Measurements from ENCODE around the gene CADM4. TPM values are rescaled to one million over a fixed set of nuclear protein-coding genes. Genes with fewer than 3 reads are reported as not detected.

CADM4 gene
- total and polyA plus RNA-seq, 9 of the 15 experiments (the other 6 are each of a cell fraction or from before 2014, with no cell fraction given): 0.03 to 4.6 (median 1.3) TPM

DNA sequence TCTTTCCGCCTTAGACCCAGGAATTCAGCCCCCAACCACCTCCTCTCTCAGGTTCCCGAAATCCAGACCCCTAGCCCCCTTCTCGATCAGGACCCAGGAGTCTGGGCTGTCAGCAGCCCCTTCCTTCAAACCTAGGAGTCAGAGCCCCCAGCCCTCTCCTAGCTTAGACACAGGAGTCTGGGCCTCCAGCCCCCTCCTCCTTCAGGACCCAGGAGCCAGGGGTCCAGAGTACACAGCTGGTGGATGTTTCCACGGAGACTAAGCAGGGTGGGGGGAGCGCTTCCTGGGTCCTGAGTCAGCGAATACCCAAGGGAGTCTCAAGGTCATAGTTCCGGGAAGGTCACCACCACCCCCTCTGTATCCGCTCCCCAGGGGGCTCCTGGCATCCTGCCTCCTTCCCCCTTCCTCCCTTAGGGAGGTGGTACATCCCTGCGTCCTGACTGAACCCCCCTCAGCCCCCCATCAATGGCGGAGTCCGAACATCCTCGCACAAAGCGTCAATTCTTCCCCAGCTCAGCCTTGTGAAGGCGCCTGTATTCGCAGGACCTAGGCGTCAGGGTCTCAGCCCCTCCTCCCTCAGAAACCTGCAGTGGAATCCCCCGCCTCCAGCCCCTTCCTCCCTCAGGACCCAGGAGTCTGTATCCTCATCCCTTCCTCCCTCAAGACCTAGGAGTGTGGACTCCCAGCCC, 4.6 kb downstream of the CADM4 start (continued):
- TF ChIP-seq, protein P1, sequence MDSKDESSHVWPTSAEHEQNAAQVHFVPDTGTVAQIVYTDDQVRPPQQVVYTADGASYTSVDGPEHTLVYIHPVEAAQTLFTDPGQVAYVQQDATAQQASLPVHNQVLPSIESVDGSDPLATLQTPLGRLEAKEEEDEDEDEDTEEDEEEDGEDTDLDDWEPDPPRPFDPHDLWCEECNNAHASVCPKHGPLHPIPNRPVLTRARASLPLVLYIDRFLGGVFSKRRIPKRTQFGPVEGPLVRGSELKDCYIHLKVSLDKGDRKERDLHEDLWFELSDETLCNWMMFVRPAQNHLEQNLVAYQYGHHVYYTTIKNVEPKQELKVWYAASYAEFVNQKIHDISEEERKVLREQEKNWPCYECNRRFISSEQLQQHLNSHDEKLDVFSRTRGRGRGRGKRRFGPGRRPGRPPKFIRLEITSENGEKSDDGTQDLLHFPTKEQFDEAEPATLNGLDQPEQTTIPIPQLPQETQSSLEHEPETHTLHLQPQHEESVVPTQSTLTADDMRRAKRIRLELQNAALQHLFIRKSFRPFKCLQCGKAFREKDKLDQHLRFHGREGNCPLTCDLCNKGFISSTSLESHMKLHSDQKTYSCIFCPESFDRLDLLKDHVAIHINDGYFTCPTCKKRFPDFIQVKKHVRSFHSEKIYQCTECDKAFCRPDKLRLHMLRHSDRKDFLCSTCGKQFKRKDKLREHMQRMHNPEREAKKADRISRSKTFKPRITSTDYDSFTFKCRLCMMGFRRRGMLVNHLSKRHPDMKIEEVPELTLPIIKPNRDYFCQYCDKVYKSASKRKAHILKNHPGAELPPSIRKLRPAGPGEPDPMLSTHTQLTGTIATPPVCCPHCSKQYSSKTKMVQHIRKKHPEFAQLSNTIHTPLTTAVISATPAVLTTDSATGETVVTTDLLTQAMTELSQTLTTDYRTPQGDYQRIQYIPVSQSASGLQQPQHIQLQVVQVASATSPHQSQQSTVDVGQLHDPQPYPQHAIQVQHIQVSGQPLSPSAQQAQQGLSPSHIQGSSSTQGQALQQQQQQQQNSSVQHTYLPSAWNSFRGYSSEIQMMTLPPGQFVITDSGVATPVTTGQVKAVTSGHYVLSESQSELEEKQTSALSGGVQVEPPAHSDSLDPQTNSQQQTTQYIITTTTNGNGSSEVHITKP (IDR thresholded peaks at IDR 0.05; ENCODE audit: partially characterized antibody): peak; percentile 99
- TF ChIP-seq TOE1 (IDR thresholded peaks at IDR 0.05; ENCODE audit: borderline replicate concordance) (peak; percentile 57; the same call in 1 of the 2 replicates), TOE1 (CRISPR knock-in tag; IDR thresholded peaks at IDR 0.05; ENCODE audit: borderline replicate concordance, low read depth) (no peak), TCFL5 (CRISPR knock-in tag; conservative IDR thresholded peaks at IDR 0.05) (no peak), ZNF583 (CRISPR knock-in tag; IDR thresholded peaks at IDR 0.05) (no peak), KDM2B (CRISPR knock-in tag; IDR thresholded peaks at IDR 0.05) (no peak), HNRNPK (IDR thresholded peaks at IDR 0.05; ENCODE audit: low read depth, low read length, poor library complexity, severe bottlenecking) (no peak), ZNF174 (CRISPR knock-in tag; IDR thresholded peaks at IDR 0.05) (no peak), ZNF121 (CRISPR knock-in tag; conservative IDR thresholded peaks at IDR 0.05) (no peak), MAFG (tag; conservative IDR thresholded peaks at IDR 0.05) (peak; percentile 72), MCM3 (IDR thresholded peaks at IDR 0.05) (no peak), HMGN3 (IDR thresholded peaks at IDR 0.05; ENCODE audit: borderline replicate concordance, extremely low read depth, insufficient read length, low read depth, low read length) (no peak), RUNX1 (IDR thresholded peaks at IDR 0.05; ENCODE audit: low read depth) (no peak), TBL1XR1 (IDR thresholded peaks at IDR 0.05; ENCODE audit: low read length in 2 of 2) (no peak), ZNF316 (IDR thresholded peaks at IDR 0.05) (peak; percentile 94), ZNF76 (CRISPR knock-in tag; IDR thresholded peaks at IDR 0.05; ENCODE audit: borderline replicate concordance) (no peak), SREBF2 (CRISPR knock-in tag; IDR thresholded peaks at IDR 0.05) (no peak), ARNT (IDR thresholded peaks at IDR 0.05) (no peak), NFXL1 (CRISPR knock-in tag; IDR thresholded peaks at IDR 0.05) (no peak), MYC (IDR thresholded peaks at IDR 0.05; ENCODE audit: low read depth, low read length) (no peak), MYC (CRISPR knock-in tag; IDR thresholded peaks at IDR 0.05; ENCODE audit: borderline replicate concordance, low read depth) (no peak), NRF1 (conservative IDR thresholded peaks at IDR 0.05 in 1 of 2, IDR thresholded peaks at IDR 0.05 in 1 of 2) (no peak), PHF8 (IDR thresholded peaks at IDR 0.05; ENCODE audit: borderline replicate concordance, low read length) (no peak)
- TF ChIP-seq, protein P2, sequence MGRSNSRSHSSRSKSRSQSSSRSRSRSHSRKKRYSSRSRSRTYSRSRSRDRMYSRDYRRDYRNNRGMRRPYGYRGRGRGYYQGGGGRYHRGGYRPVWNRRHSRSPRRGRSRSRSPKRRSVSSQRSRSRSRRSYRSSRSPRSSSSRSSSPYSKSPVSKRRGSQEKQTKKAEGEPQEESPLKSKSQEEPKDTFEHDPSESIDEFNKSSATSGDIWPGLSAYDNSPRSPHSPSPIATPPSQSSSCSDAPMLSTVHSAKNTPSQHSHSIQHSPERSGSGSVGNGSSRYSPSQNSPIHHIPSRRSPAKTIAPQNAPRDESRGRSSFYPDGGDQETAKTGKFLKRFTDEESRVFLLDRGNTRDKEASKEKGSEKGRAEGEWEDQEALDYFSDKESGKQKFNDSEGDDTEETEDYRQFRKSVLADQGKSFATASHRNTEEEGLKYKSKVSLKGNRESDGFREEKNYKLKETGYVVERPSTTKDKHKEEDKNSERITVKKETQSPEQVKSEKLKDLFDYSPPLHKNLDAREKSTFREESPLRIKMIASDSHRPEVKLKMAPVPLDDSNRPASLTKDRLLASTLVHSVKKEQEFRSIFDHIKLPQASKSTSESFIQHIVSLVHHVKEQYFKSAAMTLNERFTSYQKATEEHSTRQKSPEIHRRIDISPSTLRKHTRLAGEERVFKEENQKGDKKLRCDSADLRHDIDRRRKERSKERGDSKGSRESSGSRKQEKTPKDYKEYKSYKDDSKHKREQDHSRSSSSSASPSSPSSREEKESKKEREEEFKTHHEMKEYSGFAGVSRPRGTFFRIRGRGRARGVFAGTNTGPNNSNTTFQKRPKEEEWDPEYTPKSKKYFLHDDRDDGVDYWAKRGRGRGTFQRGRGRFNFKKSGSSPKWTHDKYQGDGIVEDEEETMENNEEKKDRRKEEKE (IDR thresholded peaks at IDR 0.05; ENCODE audit: borderline replicate concordance in 1 of 2, control insufficient read depth in 1 of 2, low read depth in 2 of 2, low read length in 1 of 2): peak in 1 of 2 experiments; percentile 78; a peak in 1 of 4 replicates
